ENCODE data around the gene MDM2. TPM values are rescaled to one million over a fixed set of nuclear protein-coding genes. Genes with fewer than 3 reads are reported as not detected.
A peak's percentile ranks its signal among the peaks of the same experiment; 100 is the strongest.

MDM2 gene
- total and polyA plus RNA-seq, 2 experiments from 2014 or later: 23.7 to 70.3 TPM

DNA sequence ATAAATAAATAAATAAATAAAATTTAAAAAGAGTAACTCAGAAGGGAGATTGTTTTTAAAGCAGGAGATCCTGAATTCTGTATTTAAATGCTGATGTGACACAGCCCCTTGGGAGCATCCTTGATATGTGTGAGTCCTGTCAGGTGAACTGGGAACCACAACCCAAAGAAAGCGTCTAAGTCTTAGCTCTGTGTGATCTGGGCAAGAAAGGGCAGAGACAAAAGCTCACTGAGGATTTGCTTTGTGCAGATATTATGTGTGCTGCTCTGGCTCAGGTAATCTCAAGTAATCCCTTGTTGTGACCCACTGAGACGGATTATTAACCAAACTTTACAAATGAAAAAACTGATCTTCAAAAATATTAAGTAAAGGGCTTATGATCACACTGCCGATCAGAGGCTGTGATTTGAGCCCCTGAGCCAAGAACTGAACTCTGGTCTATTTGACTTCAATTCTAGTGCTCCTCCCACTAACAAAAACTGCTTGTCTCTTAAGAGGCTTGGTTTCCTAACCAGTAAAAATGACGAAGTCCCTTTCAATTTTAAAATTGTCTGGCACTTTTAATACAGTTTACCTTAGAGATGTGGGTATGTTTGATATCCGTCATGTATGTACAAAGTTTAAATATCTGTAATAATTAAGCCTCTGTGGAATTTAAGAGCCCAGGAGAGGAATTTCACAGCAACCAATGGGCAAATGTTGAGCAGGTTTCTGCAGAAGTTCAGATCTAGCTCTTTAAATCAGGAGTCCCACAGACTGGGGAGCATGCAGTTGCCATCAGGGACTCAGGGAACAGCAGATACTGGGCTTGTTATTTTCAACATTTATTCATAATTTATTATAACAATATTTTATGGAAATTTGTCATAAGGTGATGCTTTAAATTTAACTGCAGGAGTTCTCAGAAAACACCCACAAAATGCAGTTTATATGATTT is 78.9 kb downstream of the MDM2 start:
- Histone ChIP-seq H3K36me3 (no peaks in the 10 kb centered on the region), H3K4me3 (no peak overlapping the region), H3K27me3 (no peaks in the 10 kb centered on the region), H3K9me3 (ENCODE audit: low read depth) (no peaks in the 10 kb centered on the region), H3K27ac (no peak overlapping the region), H3K4me1 (ENCODE audit: low read depth) (peaks cover 10% of the 10 kb centered on the region)
- no peak for DNase-seq (ENCODE audit: low read depth in 1 of 2, low spot score in 1 of 2)
- TF ChIP-seq, protein P1, sequence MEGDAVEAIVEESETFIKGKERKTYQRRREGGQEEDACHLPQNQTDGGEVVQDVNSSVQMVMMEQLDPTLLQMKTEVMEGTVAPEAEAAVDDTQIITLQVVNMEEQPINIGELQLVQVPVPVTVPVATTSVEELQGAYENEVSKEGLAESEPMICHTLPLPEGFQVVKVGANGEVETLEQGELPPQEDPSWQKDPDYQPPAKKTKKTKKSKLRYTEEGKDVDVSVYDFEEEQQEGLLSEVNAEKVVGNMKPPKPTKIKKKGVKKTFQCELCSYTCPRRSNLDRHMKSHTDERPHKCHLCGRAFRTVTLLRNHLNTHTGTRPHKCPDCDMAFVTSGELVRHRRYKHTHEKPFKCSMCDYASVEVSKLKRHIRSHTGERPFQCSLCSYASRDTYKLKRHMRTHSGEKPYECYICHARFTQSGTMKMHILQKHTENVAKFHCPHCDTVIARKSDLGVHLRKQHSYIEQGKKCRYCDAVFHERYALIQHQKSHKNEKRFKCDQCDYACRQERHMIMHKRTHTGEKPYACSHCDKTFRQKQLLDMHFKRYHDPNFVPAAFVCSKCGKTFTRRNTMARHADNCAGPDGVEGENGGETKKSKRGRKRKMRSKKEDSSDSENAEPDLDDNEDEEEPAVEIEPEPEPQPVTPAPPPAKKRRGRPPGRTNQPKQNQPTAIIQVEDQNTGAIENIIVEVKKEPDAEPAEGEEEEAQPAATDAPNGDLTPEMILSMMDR (IDR thresholded peaks at IDR 0.05; ENCODE audit: low read depth, low read length): no peak

DNA sequence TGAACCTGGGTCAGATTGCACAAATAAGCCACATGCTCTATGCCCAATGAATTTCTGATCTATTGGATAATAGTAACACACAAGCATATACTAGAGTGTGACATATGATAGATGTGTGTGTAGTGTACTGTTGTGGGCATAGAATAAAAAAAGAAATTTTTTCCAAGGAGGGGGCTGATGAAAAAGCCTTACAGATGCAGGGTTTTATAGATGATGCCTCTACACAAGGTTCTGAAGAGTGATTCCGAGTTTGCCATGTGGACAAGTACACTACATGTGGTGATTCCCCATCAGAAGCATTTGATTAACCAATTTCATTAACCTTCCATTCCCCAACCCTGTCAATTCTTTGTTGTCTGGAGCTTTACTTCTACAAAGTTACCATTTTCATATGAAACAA is 79.7 kb downstream of the MDM2 start:
- TF ChIP-seq, protein P1 (IDR thresholded peaks at IDR 0.05; ENCODE audit: low read depth, low read length): no peak
- no peak for DNase-seq (ENCODE audit: low read depth in 1 of 2, low spot score in 1 of 2)
- Histone ChIP-seq H3K27ac (no peak overlapping the region), H3K27me3 (no peaks in the 10 kb centered on the region), H3K36me3 (no peaks in the 10 kb centered on the region), H3K4me3 (no peak overlapping the region), H3K4me1 (ENCODE audit: low read depth) (peaks cover 10% of the 10 kb centered on the region), H3K9me3 (ENCODE audit: low read depth) (no peaks in the 10 kb centered on the region)

DNA sequence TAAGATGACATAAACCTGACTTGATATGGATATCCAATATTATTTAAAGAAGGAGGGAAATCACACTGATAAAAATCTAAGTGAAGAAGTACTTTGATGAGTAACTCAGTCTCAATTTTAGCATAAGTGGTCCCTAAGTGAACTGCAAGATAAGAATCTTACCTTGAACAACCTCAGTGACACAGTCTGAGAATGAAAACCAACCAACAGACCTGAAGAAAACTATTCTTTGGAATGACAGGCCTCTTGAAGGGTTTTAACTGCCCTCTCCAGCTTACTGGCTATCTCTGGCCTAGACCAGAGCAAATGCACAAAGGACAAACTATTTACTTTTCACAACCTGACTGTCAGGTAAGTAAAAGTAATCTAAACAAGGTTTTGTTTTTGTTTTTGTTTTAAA is 80.3 kb downstream of the MDM2 start:
- DNase-seq (ENCODE audit: low read depth in 1 of 2, low spot score in 1 of 2): peak in 1 of 2 donors; percentile 14
- Histone ChIP-seq H3K27me3 (no peaks in the 10 kb centered on the region), H3K27ac (no peak overlapping the region), H3K4me1 (ENCODE audit: low read depth) (peaks cover 10% of the 10 kb centered on the region), H3K36me3 (no peaks in the 10 kb centered on the region), H3K9me3 (ENCODE audit: low read depth) (no peaks in the 10 kb centered on the region), H3K4me3 (no peak overlapping the region)
- TF ChIP-seq, protein P1 (IDR thresholded peaks at IDR 0.05; ENCODE audit: low read depth, low read length): no peak

DNA sequence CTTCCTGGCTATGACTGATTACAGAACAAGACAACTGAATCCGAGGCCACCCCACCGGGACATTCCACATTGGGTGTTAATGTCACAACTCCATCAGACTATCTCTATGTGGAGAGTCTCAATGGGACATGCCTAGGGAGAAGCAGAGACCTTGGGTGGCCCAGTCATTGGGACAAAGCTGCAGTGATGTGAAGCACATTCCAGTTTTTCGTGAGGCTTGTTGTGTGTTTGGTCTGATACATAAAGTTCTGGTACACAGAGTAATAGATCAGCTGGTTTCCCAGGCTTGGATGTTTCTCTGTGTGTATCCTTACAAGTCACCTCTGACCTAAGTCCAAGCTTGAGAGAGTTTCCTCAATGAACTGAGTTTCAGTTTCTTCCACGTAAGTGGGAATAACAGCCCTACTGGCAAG is 82.7 kb downstream of the MDM2 start:
- no peak for DNase-seq (ENCODE audit: low read depth in 1 of 2, low spot score in 1 of 2)
- H3K4me3 ChIP-seq: no peak overlapping the region
- peaks cover 10% of the 10 kb centered on the region for H3K4me1 ChIP-seq (ENCODE audit: low read depth)
- H3K27ac ChIP-seq: no peak overlapping the region
- TF ChIP-seq, protein P1 (IDR thresholded peaks at IDR 0.05; ENCODE audit: low read depth, low read length): no peak
- no peaks in the 10 kb centered on the region for H3K9me3 ChIP-seq (ENCODE audit: low read depth)
- H3K36me3 ChIP-seq: no peaks in the 10 kb centered on the region
- no peaks in the 10 kb centered on the region for H3K27me3 ChIP-seq

DNA sequence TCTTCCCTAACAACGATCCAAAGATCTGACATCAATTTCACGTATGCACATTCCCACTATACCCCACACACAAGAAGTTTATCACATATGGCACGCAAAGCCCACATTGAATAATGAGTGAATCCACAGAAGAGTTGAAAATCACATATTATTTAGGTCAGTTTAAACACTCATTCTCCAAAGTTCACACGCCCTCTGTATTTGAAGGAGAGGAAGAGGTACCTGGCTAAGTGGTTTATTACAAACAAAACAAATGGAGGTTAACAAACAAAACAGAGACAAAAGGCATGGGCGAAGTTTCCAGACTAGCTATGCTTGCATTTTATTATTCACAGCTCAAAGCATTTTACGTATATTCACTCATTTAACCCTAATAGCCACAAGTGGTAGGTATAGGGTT is 83.2 kb downstream of the MDM2 start:
- DNase-seq (ENCODE audit: low read depth in 1 of 2, low spot score in 1 of 2): no peak
- H3K4me1 ChIP-seq (ENCODE audit: low read depth): peaks cover 10% of the 10 kb centered on the region
- no peaks in the 10 kb centered on the region for H3K9me3 ChIP-seq (ENCODE audit: low read depth)
- H3K36me3 ChIP-seq: no peaks in the 10 kb centered on the region
- TF ChIP-seq, protein P1 (IDR thresholded peaks at IDR 0.05; ENCODE audit: low read depth, low read length): no peak
- H3K4me3 ChIP-seq: no peak overlapping the region
- no peaks in the 10 kb centered on the region for H3K27me3 ChIP-seq
- no peak overlapping the region for H3K27ac ChIP-seq
